ENCODE results near the gene AMT.
A peak's percentile ranks its signal among the peaks of the same experiment; 100 is the strongest.
"Not testable (repeated sequence)": the region's sequence is repeated elsewhere in the genome, so short reads cannot be mapped to it uniquely, and the experiment has no call there.

The AMT gene

DNA sequence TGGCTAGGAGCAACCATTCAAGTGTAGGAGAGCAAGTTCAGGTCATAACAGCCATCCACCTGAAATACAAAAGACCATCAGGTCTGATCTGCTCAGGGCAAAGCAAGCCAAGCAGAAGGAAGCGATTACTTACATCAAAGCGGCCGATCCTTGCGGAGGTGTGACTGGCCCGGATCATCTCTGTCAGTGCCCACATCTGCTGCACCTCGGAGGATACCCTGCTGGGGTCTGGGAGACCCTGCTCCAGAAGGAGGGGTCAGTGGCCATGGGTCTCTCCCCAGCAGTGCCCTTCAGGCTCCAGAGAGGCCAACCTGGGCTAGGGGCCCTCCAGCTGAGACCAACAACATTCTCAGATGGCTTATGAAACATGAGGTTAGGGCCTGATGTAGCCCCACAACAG, 2.5 kb upstream of the AMT start:
- DNase-seq, result no peak

DNA sequence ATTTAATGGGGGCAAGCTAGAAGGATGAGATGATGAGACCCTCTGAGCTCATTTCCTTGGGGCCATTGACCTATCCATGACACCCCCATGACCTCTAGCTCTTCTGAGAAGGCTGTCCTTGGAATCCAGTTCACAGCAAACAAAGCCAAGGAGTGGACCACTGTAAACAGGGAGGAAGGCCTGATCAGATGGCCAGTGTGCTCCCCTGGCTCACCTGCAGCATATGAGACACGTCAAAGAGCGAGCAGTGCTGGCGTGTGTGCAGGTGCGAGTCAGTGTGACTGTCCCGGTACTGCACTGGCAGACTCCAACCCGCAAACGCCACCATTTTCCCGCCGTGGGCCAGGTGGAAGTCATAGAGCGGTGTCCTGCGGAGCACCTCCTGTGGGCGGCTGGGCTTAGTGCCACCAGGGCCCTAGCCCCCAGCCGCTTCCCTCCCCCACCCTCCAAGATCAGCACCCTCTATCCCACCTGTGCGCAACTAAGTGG, 339 bp downstream of the AMT start:
- DNase-seq, result no peak

DNA sequence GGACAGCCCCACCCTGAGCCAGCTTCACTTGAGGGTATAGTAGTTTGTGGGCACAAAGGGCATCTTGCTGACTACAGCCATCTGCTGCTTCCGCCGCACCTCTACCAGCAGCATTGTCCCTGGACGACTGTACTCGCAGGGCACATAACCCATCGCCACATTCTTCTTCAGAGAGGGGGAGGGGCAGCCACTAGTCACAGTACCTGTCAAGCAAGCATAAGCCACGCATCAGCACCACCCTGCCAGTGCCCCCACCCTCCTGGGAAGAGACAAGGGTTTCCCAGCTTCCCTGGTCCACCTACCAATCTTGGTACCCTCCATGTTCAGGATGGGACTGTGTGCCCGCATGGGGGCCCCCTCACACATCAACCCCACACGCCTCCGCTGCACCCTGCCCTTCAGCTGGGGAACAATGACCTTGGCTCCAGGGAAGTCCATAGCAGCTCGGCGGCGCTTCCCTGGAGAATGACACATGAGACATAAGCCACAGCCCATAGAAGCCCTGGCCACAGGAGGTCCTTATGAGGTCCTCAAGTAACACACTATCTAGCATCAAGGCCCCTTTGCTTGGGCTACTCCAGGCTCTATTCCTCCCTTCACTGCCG, 4.7 kb downstream of the AMT start:
- no peak for DNase-seq

DNA sequence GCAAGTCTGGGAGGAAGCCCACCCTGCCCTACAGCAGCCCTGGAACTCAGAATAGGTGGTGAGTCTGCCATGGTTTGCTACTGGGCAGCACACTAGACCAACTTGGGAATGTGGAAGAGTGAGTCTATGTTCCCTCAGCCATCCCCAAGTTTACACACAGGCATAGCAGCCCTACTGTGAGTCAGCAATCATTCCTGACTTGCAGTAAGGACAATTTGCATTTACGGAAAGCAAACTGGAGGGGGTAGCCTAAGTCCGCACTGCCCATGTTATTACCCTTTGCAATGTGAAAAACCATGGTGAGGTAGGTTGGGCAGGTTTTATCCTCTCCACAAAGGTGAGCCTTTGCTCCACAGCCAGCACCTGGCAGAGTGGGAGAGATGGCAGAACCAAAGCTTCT, 5.4 kb downstream of the AMT start:
- no peak for DNase-seq

DNA sequence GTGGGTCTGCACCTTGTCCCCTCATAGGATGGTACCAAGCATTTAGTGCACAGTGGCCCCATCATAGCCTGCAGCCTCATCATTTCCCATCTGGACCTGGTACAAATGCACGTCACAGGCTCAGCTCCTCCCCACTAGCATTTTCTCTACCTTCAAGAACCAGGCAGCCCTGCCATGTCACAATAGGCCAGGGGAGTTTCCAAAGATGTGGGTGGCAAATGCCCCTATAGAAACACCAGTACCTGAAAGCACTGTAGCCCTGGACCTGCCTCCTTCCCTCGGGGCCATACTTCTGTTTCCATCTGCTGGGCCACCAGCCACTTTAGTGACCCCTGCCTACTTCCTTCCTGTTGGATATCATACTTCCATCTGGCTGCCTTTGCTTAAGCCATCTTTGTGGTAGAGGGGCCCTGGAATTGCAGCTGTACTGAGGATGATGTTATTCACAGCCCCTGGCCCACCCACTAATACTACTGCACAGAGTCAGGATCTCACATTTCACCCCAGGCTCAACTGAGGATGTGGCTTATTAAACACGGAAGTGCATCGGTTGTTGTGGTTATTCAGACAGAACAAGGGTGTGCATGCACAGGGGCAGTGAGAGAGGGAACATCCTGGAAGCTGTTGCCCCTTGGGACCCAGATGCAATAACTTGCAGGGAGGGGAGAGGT, 6.2 kb downstream of the AMT start:
- peak; percentile 61 for DNase-seq

DNA sequence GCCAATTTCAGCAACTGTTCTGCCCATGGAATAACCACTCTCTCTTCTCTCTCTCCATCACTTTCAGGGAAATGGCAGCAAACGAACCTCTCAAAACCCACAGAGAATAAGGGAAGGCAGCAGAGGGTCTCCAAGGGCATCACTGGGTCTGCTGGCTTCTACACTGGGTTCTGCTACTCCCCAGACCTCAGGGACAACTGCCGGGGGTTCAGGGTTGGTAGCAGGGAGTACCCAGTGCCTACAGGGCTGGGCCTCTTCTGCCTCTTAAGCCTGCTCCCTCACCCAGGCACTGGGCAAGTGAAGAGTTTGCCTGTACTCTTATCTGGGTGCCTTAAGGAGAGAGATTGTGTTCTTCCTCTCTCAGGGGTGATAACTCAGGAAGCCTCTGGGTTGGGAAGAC, 7.5 kb downstream of the AMT start:
- DNase-seq, result no peak

DNA sequence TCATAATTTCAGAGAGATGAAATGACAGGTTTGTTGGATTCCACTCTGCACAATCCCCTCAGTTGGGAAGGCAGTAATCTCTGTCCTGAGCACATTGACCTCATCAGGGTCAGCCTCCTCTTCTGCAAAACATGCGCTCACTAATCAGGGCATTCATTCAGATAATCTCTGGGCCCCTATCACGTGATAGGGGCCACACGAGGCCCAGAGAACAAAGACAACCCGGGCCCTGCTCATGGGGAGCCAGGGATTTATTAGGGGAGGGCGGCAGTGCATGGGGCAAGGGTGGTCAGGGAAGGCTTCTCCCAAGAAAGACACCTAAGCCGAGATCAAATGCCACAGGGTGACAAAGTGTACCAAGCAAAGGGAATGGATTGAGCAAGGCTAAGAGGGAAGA, 8.9 kb downstream of the AMT start:
- DNase-seq, result no peak

DNA sequence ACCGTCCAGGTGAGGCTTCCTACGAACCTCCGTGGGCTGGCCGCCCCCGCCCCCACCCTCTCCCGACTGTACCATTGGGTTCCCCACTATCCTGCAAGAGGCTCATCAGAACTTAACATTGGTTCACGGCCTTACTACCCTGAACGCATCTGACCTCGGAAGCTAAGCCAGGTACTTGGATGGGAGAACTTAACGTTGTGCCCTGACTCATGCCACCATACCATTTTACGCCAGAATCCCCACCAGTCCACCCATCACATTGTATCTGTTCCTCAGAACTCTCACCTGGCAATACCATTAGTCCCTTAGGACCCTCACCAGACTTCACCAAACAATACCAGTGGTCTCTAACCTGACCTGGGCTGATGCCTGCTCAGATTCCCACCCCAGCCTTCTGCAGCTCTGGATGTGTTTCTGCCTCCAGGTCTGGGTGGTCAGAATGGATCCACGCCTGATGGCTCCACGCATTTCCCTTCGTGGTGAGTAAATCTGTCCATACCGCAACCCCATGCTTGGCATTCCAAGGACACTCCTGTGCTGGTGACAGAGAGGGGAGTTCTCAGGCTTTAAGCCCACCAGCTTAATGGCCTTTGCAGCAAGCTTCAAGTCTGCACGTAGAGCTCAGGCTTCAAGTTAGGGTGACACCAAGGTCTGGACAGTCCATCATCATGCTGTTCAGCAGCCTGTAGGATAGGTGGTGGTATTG, 9.5 kb downstream of the AMT start:
- no peak for DNase-seq

DNA sequence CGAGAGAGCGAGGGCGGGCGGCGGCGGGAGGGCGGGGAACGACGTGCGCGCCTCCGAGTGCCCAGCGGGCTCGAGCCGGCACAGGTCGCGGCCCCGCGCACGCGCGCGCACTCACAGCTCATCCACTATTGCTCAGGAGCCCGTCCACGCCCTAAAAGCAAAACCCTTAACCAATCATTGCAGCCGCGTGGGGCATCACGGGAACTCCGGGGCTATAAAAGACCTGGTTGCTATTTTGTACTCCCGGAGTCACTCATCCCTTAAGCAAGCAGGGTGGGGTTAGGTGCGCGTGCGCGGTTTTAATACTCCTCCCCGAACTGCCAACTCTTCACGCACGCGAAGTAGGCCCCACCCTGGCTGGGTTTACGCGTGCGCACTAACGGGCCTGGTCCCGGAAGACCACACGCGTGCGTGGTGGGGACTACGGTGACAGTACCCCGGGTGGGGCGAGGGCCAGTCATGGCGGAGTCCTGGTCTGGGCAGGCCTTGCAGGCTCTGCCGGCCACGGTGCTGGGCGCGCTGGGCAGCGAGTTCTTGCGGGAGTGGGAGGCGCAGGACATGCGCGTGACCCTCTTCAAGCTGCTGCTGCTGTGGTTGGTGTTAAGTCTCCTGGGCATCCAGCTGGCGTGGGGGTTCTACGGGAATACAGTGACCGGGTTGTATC, 10.2 kb downstream of the AMT start, which contains the start of the genes RHOA and TCTA:
Gene RHOA (minus strand): TSS at position 9 of the 664 bp plus-strand sequence. CDS start 36,387 bp downstream, outside the sequence.
Gene TCTA (plus strand): TSS at position 456 of the 664 bp plus-strand sequence. CDS start 4 bp downstream, at position 460.
- peak; percentile 99 for DNase-seq

DNA sequence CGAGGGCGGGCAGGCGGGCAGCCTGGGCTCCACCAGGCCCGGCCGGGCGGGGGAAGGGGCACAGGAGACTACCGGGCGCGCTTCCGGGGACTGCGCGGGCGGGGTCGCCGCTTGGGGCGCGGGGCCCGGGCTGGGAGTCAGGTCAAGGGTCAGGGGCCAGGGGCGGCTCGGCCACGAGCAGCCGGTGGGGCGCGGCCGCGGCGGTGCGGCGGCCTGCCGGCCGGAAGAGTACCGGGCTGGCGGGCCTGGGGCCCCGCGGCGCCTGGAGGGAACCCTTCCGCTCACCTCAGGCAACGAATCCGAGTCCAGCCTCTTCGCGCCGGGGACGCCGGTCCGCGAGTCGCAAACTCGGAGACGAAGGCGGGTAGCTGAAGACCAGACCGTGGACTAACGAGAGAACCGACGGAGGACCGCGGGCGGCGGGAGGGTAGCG, 10.7 kb downstream of the AMT start:
- DNase-seq, result peak; percentile 42

DNA sequence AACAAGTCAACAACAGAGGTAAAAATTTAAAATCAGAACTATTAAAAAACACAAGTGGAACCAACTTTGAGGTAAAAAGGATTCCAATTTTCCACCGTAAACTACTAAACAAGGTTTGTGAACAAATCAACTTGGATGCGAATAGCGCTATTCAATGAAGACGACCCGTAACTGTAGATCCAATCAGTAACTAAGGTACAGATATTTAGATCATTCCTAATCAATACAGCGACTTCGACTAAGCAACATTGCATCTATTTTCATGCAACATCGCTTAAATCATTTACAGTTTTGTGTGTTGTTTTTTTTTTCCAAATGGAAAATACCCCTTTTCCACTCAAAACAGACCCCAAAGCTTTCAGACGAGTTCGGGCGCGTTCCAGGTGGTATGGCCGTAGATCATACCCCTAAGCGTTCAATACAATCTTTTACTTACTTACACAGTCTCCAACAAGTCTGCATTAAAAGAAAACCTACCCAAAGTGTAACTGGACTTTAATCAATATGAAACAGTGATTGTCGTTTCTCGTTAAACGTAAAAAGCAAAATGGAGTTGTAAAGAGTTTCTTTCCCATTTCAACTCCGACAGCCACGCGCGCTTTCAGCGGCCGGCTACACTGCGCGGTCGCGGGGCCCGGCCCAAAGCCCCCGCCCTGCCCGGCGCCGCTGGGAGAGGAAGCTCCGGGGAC, 11.3 kb downstream of the AMT start:
- no peak for DNase-seq

DNA sequence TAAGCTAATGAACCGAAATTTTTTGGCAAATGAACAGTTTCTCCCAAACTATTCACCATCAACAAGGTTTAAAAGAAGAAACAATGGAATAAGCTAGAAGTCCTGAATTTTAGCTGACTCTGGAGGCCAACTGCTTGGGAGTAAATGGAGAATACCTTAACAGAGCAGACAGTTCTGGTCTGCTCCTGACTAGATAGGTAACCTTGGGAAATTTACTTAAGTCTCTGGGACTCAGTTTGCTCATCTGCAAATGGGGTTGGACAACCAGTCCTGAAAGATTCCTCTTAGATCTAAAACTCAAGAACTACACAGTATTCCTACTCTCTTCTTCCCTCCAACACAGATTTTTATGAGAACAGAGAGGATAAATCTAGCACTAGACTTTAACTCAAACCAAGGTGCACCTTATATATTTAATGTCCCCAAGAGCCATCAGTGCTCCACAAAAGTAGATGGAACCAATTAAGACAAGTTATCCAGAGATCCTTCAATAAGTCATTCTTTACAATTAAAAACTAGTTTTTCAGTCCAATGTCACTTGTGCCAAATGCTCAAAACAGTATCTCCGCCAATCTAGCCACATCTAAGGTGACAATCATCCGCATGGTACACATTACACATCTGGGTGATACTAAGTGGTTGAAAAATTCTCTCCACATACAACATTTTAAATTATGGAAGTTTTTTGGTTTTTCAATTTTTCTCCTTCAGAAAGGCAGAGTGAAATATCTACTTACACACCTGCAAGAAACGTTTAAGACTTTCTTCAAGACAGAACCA, 12.0 kb downstream of the AMT start:
- no peak for DNase-seq

DNA sequence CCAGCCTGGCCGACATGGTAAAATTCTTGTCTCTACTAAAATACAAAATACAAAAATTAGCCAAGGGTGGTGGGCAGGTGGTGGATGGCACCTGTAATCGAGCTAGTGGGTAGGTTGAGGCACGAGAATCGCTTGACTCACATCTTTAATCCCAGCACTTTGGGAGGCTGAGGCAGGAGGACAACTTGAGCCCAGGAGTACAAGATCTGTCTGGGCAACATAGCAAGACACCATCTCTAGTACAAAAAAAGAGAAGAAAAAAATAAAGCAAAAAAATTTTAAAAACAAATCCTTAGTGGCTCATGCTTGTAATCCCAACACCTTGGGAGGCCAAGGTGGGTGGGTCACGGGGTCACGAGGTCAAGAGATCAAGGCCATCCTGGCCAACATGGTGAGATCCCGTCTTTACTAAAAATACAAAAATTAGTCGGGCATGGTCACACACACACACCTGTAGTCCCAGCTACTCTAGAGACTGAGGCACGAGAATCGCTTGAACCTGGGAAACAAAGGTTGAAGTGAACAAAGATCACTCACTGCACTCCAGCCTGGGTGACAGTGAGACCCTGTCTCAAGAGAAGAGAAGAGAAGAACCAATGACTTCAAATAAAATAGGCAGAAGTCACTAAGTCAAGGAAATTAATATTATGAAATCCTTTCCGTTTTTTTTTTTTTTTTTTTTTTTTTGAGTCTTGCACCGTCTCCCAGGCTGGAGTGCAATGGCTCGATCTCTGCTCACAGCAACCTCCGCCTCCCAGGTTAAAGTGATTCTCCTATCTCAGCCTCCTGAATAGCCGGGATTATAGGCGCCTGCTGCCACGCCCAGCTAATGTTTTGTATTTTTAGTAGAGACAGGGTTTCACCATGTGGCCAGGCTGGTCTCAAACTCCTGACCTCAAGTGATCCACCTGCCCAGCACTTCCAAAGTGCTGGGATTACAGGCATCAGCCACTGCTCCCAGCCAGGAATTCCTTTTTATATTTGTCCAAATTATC, 15.4 kb downstream of the AMT start:
- DNase-seq, result no peak

DNA sequence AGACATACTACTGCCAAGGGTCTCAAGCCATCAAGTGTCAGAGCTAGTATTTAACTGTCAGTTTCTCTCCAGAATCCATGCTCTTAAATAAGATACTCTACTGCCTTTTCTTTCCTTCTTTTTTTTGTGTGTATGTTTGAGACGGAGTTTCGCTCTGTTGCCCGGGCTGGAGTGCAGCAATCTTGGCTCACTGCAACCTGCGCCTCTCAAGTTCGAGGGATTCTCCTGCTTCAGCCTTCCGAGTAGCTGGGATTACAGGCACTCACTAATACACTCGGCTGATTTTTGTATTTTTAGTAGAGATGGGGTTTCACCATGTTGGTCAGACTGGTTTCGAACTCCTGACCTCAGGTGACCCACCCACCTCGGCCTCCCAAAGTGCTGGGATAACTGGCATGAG, 16.7 kb downstream of the AMT start:
- DNase-seq, result not testable (repeated sequence)

DNA sequence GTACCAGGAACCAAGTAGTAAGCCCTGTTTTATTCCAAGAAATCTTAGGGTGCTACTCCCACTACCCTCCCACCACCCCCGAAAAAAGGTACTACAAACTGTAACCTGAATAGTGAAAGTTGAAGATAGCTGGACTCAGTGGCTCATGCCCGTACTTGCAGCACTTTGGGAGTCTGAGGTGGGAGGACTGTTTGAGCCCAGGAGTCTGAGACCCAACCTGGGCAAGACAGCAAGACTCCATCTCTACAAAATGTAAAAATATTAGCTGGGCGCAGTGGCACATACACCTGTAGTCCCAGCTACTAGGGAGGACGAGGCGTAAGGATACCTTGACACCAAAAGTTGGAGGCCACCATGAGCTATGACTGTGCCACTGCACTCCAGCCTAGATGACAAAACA, 18.4 kb downstream of the AMT start:
- no peak for DNase-seq

DNA sequence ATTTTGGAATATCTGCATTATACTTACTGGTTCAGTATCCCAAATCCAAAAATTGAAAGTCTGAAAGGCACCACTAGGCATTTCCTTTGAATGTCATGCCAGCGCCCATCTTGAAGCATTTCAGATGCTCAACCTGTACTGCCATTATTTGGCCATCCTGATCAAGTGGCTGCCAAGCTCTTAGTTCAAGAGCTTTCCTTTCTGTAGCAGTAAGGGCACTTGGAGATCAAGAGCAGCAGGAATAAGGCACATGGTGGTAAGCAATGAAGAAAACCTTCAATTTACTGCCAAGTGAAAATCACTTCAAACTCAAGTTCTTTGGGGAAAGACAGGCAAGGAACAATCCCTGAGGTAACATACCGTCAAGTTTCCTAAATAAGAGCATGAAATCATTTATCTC, 20.5 kb downstream of the AMT start:
- no peak for DNase-seq

DNA sequence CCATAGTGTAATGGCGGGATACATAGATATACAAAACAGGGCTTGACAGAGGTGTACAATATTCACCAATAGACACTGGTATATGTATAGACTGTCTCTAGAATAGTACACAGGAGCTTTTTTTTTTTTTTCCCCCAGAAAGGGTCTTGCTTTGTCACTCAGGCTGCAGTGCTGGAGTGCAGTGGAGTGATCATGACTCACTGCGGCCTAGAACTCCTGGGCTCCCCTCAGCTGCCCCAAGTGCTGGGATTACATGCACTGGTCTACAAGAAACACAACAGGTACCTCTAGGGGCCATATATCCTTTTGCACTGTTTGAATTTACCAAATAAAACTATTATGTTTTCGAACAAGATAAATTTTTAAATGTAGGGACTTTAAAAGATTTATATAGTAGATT, 22.8 kb downstream of the AMT start:
- DNase-seq, result no peak

DNA sequence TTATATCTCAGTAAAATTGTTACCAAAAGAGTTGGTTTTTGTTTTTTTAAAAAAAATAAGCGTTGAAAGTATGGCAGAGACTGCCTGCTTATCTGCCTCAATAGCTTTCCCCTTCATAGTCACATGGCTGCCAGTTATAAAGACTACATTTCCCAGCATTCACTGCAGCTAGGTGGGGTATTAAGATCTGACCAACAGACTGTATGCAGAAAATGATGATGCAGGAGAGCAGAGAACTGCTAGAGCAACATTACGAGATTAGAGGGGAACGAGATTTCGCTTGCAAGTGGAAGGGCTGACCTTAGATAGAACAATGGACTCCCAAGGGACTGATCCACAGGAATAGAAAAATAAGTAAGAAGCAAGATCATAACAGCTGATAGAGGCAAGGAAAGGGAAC, 24.8 kb downstream of the AMT start:
- no peak for DNase-seq

DNA sequence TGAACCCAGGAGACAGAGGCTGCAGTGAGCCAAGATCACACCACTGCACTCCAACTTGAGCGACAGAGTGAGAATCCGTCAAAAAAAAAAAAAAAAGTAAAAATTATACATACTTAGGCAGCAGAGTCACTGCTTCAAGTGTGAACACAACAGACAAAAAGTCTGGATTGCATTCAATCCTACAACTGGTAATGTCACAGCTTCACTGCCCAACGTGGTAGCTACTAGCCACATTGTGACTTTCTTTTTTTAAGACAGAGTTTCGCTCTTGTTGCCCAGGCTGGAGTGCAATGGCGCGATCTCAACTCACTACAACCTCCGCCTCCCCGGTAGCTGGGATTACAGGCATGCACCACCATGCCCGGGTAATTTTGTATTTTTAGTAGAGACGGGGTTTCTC, 31.0 kb downstream of the AMT start:
- not testable (repeated sequence) for DNase-seq

DNA sequence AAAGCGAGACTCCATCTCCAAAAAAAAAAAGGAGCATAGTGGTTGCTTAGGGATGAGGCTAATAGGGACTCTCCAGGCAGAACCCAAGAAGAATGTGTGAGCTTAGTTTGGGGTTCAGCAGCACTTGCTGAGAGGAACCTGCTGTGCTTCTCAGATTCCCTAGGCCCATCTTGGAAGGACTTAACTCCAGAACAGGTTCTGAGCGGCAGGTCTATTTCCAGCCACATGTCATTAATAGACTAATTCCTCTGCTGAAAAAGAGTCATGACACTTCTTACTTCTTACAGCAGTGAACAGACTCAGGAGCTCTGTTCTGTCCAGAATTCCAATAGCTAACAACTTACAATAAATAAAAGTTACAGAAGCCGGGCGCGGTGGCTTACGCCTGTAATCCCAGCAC, 33.0 kb downstream of the AMT start:
- DNase-seq, result no peak
